H54 (cell line): ENCODE data around the gene VWF.

Source experiments
- DNase-seq: peaks from one replicate; pipeline ENCODE4 v3.0.0; 2011; ENCODE audit warnings: low spot score, mixed read lengths; ENCODE audit not compliant: insufficient read length
- FAIRE-seq: peaks from 3 replicates; lab custom pipeline; 2011; peaks lifted over from hg19 to GRCh38; lab: Jason Lieb, UNC
- POLR2A ChIP-seq: IDR thresholded peaks from 2 replicates; pipeline ENCODE4 v1.6.1; 2011; ENCODE audit warnings: low read depth, mild to moderate bottlenecking, low read length

The VWF gene

DNA sequence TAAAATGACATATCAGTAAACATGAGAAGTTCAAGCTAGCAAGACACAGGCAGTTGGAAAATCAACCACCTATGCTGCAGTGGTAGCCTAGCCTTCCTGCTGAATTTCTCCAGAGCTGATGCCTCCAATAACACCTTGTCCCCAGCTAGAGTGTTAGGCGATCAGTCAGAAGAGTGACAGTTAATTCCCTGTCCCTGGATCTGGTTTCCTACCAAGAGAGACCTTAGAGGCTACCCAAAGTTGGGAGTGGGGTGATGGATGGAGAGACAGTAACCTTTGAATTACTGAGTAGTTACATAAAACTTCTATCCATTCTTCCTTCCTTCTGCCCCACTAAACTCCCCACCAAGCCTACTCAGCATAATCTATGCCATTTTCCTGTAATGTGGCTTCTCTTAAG lies 177.5 kb downstream of the VWF start:
- no peak for FAIRE-seq
- DNase-seq, result no peak
- TF ChIP-seq POLR2A, result no peak

DNA sequence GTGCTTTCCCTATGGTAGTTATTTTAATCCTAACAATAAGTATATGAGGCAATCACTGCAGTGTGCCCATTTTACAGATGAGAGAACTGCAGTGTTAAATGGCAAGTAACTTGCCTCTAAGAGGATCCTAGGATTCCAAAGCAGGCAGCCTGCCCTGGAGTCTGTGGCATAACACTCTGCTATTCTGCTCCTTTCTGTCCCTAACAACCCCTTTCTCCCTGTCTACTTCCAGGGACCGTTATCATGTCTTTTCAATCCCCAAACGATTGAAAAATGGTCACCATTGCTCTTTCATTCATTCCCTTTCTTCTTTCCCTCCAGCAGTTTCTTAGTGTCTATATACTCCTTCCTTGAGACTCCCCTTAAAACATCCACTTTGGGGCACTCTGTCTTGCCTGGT lies 178.1 kb downstream of the VWF start:
- TF ChIP-seq POLR2A, result no peak
- no peak for FAIRE-seq
- DNase-seq, result no peak

DNA sequence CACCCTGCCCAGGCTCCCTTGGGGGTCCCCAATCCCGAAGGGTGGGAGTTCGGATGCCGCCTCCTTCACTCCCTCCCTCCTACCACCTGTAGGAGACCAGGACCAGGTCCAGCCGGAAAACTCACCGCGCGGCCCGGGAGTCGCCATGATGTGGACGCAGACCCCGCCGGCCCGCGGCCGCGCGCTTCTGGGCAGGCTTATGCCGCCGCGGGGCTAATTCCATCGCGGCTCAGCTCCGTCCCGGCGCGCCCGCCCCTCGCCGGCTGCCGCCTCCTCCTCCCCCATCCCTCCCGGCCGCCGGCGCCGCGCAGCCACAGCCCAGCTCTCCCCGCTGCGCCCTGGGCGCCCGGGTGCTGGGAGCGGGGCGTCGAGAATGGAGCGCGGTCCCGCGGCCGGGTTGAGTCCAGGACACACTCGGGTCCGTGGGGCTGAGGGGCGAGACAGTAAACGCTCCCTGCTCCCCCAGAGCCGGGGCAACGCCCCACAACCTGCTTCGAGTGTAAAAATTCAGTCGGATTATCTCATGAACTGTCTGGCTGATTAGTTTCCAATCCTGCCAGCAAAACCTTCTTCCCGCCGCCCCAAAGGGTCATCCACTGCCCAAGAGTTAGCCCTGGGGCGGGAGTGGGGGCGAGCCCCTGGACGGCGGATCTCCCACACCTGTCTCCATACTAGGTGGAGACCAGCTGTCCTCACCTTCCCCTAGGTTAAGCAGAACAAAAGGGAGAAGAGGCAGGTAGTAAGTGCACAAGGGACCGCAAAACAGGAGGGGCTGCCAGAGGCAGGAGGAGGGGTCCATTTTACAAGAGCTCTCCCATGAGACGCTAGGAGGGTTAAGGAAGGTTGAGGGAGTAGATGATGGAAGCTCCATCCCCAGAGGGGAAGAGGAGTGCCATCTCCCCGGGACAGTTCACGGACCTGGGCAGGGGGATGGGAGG lies 179.1 kb downstream of the VWF start, which contains the start of gene ANO2:
Gene ANO2, minus strand, starts transcription at position 189 of the 938 bp plus-strand sequence. Its CDS starts 42 bp downstream, at position 147.
- FAIRE-seq (no peak), DNase-seq (no peak)
- no peak for TF ChIP-seq POLR2A

DNA sequence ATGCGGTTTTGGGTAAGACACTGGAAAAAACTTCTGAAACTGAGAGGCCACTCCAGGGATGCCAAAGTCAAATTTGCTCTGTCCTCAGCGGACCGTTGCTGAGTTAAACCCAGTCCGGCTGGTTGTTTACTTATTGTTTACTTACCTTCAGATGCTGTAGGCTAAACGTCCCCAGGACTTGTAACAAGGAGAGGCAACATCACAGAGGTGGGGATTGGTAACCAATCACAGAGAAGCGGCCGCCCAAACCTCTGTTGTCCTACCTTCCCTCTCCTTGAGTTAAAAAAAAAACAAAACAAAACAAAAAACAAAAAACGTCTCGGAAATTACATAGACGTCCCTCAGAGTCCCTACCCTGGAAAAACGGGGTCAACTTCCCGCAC lies 179.8 kb downstream of the VWF start:
- FAIRE-seq (no peak), DNase-seq (no peak)
- TF ChIP-seq POLR2A, result no peak

DNA sequence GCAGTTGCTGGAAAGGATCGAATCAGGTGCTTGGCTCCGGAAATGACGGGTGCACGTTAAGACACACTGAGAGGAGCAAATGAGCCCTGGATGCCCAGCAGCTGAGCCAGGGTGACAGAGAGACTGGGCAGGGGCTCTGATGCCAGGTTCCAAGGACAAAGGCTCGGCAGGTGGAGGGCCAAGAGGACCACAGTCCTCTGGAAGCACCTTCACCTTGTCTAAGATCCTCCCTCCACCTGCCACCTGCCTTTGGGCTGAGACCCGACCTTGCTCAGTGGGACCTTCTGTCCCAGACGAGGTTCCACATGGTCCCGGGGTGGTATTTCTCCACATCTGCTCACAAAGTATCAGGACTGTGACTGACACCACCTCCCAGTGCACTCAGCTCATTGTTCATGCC lies 180.4 kb downstream of the VWF start:
- no peak for DNase-seq
- no peak for TF ChIP-seq POLR2A
- no peak for FAIRE-seq

DNA sequence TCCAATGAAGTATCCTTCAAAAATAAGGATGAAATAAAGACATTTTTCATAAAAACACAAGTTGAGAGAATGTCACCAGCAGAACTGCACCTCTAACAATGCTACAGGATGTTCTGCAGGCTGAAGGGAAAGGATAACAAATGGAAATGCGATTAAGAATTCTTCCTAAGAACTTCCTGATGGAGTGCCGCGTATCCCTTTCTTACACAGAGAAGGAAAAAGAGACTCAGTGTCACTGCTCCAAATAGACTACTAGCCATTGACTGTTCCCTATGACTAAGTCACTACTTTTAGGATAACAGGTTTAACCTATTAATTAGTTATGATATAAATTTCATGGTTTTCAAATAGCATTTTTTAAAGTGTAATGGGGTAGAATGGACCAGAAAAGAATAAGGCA lies 182.6 kb downstream of the VWF start:
- FAIRE-seq, result no peak
- DNase-seq, result no peak
- no peak for TF ChIP-seq POLR2A

DNA sequence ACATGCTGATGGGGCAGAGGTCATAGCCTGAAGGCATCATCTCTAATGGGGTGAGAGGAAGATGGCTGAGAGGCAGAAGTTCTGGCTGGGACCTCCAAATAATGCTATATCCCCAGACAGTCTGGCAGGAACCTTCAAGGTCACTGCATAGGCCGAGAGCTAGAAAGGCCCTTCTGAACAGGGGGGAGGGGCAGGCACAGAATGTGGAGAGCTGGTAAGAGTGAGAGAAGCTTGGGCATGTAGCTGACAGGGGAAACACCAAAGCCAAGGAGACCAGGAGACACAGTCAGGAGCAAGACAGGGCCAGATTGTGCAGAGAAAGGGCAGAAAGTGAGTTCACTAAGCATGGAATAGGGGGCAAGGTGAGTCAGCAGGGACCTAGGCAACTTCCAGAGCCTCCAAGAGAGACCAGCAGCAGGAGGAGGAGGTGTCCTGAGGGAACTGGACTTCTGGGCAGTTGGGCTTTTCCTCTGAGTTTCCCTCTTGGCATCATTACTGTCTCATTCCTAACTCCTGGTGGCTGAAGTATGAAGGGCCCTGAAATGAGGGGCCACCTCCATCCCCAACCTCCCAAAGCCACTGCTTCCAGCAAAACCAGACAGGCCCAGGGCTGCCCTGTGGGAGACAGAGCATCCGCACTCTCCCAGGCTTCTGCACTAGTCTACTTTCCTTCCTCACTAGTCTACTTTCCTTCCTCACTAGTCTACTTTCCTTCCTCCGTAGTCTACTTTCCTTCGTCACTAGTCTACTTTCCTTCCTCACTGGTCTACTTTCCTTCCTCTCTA lies 196.5 kb downstream of the VWF start:
- DNase-seq (no peak), FAIRE-seq (no peak)
- no peak for TF ChIP-seq POLR2A

DNA sequence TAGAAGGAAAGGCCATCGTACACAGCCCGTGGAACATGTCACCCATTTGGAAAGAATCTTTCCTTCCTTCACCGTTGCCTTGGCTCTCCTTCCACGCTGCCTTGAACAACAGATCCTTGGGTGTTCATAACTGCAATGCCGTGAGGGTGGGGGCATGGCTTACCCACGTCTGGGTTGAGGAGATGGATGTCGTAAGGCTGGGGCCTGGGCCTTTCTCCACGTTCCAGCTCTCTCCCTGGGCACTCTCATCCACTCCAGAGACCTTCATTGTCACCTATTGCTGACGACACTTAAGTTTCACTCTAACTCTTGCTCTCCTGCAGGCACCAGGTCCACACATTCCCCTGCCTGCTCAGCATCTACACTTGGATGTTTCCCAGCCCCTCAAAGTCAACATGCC lies 198.8 kb downstream of the VWF start:
- DNase-seq (no peak), FAIRE-seq (no peak)

DNA sequence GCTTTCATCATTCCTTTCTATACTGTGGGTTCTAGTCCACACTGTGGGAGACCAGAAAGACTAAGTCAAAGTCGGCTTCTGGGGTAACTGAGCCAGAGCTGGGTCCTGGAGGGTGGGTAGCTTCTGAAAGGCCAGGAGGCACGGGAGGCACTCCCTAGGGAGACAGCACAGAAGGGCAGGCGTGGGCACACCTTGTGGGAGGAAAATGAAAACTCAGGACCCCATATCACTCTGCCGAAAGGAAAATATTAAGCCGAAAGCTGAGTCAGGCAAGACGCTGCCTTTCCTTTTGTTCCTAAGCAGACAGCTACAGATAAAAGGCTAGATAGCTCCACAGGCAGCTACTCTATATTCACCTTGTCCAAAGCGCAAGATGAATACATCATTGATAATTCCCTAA lies 200.1 kb downstream of the VWF start:
- TF ChIP-seq POLR2A, result no peak
- FAIRE-seq, result no peak
- DNase-seq, result no peak

More for the DNA sequence above, 198.8 kb downstream of the VWF start:
- no peak for TF ChIP-seq POLR2A

DNA sequence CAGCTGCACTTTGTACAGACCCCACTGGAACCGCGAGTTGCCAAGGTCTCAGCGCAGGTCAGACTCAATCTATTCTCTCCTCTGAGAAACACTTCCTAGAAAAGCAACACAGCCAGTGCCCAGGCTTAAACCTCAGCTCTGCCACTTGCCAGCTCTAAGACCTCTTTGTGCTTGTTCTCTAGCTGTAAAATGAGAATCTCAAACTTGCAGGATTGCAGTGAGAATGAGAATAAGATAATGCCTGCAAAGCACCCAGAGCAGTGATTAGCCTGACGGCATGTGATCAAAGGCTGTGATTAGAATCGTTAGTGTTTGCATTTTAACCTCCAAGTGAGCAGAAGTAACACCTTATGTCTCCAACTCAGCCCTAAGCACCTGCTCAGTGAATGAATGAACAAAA lies 200.7 kb downstream of the VWF start:
- DNase-seq (no peak), FAIRE-seq (no peak)
- no peak for TF ChIP-seq POLR2A

DNA sequence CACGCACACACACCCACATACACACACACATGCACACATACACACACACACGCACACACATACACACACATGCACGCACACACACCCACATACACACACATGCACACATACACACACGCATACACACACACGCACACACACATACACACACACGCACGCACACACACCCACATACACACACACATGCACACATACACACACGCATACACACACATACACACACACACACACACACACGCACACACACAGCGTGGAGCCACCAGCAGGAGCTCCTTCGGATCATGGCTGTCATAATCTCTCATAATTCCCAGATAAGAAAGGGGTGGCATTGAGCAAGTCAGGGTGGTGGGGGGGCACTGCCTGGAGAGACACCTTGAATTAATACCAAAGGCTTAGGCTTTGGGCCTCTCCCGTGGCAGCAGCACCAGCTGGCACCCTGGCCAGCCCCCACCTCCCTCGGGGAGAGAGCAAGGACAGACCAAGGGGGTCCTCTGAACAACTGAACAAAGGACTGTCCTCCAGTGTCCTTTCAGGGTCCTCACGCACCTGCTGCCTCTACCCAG lies 201.3 kb downstream of the VWF start:
- FAIRE-seq, result no peak
- no peak for TF ChIP-seq POLR2A
- DNase-seq, result no peak

DNA sequence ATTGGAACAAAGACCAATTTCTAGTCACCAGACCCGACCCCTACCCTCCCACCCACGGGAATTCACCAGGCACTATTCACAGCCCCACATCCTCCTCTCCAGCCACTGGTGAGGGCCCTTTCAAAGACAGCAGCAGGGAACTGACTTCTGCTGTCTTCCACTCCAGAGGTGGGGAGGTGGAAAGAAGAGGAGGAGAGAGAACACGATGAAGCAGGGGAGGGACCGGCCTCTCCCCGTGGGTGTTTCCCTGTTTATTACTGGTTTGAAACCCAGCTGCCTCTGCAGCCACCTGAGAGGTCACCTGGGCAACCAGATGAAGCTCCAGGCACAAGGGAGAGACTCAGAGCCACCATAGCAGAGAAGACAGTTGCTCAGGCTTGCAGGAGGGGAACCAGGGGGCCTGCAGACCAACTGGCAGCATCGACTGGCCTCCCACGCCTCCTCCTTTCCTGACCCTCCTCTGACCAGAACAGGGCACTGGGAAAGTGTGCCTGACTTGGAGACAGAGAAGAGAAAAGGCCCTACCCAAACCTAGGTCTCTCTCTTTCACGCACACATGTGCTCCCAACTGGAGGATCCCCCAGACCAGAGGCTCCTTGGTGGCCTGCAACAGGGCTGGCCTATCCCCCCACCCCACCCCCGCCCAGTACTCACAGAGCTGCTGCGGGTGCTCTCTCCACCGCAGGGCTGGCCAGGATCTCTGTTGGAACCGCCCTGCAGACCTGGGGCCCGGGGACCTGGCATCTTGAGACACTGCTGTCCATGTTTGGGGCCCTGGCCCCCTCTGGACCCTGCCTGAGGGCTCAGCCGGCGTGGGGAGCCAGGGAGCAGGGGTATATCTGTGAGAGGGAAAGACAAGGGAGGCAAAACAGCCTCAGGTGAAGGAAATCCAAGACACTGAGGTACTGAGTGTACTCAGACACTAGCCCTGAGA lies 202.2 kb downstream of the VWF start:
- no peak for DNase-seq
- no peak for FAIRE-seq
- TF ChIP-seq POLR2A, result no peak
